Measurements from ENCODE around the gene LSM3.

GRCh38 chr3:14179114-14179465 lies 473 bp downstream of the LSM3 start:
- no peak for TF ChIP-seq CTCF (IDR thresholded peaks at IDR 0.05)
- TF ChIP-seq EP300 (IDR thresholded peaks at IDR 0.05), result no peak
- TF ChIP-seq POLR2A (IDR thresholded peaks at IDR 0.05), result no peak

Measured in sigmoid colon (tissue), 4 donors.